ENCODE data around the gene PDGFA. TPM values are rescaled to one million over a fixed set of nuclear protein-coding genes. Genes with fewer than 3 reads are reported as not detected.

PDGFA gene
- total and polyA plus RNA-seq, 8 donors, result 25.9 to 69.4 (median 36.3) TPM

DNA sequence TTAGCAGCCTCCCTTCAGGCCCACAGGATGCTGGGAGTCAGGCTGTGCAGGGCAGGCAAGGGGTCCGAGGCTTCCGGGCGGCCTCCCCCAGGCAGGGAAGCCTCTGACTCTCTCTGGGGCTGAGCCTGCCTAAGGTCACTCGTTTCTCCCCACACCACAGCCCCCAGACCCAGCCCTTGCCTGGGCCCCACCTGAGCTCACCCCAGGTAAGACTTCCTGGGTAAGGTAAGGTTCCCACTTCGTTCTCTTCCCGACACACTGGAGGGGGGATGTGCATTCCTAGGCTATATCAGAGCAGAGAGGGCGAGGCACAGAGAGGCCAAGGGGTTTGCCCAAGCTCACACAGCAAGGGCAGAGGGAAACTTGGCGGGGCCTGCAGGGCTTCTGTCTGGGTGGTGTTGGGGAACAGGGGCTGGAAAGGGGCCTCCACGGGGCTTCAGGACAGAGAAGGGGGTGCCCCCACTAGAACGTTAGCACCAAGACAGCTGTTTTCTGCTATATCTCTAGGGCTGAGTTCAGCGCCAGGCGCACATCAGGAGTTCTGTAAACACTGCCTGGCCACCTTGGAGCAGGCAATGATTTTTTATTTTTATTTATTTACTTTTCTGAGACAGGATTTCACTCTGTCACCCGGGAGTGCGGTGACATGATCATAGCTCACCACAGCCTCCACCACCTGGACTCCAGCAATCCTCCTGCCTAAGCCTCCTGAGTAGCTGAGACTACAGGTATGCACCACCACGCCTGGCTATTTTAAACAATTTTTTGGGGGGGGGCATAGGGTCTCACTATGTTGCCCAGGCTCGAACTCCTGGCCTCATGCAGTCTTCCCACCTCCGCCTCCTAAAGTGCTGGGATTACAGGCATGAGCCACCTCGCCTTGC lies 24.9 kb upstream of the PDGFA start:
- Histone ChIP-seq H3K27ac (no peak overlapping the region), H3K36me3 (no peaks in the 10 kb centered on the region), H3K4me3 (no peak overlapping the region), H3K4me1 (no peaks in the 10 kb centered on the region), H3K9me3 (no peaks in the 10 kb centered on the region), H3K27me3 (no peaks in the 10 kb centered on the region)
- peak in 1 of 4 donors; percentile 44 for DNase-seq
- no peak for TF ChIP-seq CTCF (IDR thresholded peaks at IDR 0.05)
- ATAC-seq, result no peak
- intact Hi-C loops (cut with DNase I), result no loop called here

DNA sequence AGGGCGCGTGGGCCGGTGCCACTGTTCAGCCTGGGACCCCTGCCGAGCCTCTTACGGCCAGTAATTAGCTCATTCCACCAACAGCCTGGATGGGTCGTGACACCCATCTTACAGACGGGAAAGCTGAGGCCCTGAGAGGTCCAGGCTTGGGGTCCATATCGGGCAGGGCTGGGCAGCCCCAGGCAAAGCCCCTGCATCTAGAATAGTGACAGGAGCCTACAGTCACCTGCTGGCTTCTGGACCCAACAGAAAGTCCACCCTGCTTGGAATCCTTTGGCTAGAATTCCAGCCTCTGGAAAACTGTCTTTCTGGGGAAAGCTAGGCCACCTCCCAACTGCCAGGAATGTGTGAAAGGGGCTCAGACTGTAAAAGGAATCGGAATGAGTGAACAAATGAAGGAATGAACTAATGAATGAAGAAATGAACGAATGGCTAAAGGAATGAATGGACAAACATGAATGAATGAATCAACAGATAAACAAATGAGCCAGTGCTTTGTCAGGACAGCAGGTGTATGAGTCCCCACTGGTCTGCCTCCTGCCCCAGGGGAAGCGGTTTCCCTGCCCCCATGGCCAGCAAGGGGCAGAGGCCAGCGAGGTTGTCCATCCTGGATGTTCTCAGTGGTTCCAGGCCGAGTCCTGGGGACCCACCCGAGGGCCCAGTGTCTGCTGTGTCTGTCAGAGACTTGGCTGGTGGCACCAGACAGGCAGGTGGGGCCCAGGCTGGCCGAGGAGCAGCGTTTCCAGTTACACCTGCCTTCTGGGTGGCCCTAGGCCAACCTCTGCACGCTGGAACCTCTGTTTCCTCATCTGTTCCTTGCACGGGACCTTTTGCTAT lies 24.1 kb upstream of the PDGFA start:
- peaks cover 2 to 5% of the 10 kb centered on the region in 2 donors for H3K4me1 ChIP-seq
- DNase-seq (peak in 1 of 4 donors; percentile 67), ATAC-seq (no peak)
- TF ChIP-seq CTCF (IDR thresholded peaks at IDR 0.05), result no peak
- H3K27ac ChIP-seq, result no peak overlapping the region
- H3K36me3 ChIP-seq, result no peaks in the 10 kb centered on the region
- intact Hi-C loops (cut with DNase I), result no loop called here
- no peak overlapping the region for H3K4me3 ChIP-seq
- H3K27me3 ChIP-seq, result no peaks in the 10 kb centered on the region
- no peaks in the 10 kb centered on the region for H3K9me3 ChIP-seq

GRCh38 chr7:542713-543500 lies 23.3 kb upstream of the PDGFA start:
- Histone ChIP-seq H3K9me3 (no peaks in the 10 kb centered on the region), H3K36me3 (no peaks in the 10 kb centered on the region), H3K27me3 (no peaks in the 10 kb centered on the region), H3K27ac (no peak overlapping the region), H3K4me1 (peaks cover 10 to 12% of the 10 kb centered on the region in 2 donors), H3K4me3 (no peak overlapping the region)
- no peak for TF ChIP-seq CTCF (IDR thresholded peaks at IDR 0.05)
- ATAC-seq, result peak; percentile 1
- intact Hi-C loops (cut with DNase I), result no loop called here
- DNase-seq, result peak in 1 of 4 donors; percentile 76

- no peaks in the 10 kb centered on the region for H3K36me3 ChIP-seq
- H3K4me3 ChIP-seq, result no peak overlapping the region
- H3K27me3 ChIP-seq, result no peaks in the 10 kb centered on the region
- no peaks in the 10 kb centered on the region for H3K9me3 ChIP-seq
- no peak overlapping the region for H3K27ac ChIP-seq
- peak in 1 of 4 donors; percentile 70 for DNase-seq
- no peak for TF ChIP-seq CTCF (IDR thresholded peaks at IDR 0.05)
- peaks cover 14 to 15% of the 10 kb centered on the region in 2 donors for H3K4me1 ChIP-seq
- no peak for ATAC-seq
- intact Hi-C loops (cut with DNase I), result no loop called here
Measured at GRCh38 chr7:542131-542712, 22.6 kb upstream of the PDGFA start.
